ENCODE measurements around the gene ADAMTS17. TPM values are rescaled to one million over a fixed set of nuclear protein-coding genes. Genes with fewer than 3 reads are reported as not detected.
"Not testable (repeated sequence)": the region's sequence is repeated elsewhere in the genome, so short reads cannot be mapped to it uniquely, and the experiment has no call there.

The ADAMTS17 gene
- total RNA-seq, 1 experiment from 2014 or later, result 4.1 TPM

DNA sequence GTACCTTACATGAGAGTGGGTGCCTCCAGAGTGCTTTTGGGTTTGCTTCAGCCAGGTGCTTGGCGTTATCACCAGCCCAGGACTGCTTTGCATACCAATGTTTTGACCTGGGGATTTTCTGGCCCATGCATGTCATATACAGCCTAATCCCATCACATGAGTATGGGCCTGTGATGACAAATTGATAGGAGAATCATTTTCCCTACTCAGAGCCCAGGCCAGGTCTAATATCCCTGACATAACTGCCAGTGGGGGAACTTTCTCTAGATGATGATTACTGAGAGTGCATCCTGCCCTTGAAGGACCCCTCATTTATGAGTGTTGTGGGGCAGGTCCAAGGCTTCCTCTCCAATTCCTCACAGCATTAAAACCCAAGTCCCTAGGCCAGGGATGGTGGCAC lies 411.1 kb downstream of the ADAMTS17 start:
- Histone ChIP-seq H3K9me3 (replicated peaks) (no peaks in the 10 kb centered on the region), H3K27ac (no peak overlapping the region), H3K27me3 (no peaks in the 10 kb centered on the region), H3K36me3 (no peaks in the 10 kb centered on the region), H3K4me3 (no peak overlapping the region), H3K4me1 (no peaks in the 10 kb centered on the region)
- DNase-seq, result no peak

DNA sequence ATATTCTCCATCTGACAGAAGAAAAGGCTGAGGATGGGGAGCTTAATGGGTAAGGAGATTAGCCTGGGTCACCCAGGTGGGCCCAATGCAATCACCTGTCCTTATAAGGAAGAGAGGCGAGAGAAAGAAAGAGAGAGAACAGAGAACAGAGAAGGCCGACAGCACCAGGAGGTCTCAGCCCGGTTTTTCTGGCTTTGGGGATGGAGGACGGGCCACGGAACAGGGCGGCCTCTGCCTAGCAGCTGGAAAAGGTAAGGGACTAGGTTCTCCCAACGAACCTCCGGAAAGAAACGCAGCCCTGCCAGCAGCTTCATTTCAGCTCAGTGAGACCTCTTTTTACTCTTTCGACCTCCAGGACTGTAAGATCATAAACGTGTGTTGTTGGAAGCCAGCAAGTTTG lies 412.5 kb downstream of the ADAMTS17 start:
- Histone ChIP-seq H3K27me3 (no peaks in the 10 kb centered on the region), H3K4me3 (no peak overlapping the region), H3K36me3 (no peaks in the 10 kb centered on the region), H3K4me1 (no peaks in the 10 kb centered on the region), H3K9me3 (replicated peaks) (no peaks in the 10 kb centered on the region), H3K27ac (no peak overlapping the region)
- no peak for DNase-seq

DNA sequence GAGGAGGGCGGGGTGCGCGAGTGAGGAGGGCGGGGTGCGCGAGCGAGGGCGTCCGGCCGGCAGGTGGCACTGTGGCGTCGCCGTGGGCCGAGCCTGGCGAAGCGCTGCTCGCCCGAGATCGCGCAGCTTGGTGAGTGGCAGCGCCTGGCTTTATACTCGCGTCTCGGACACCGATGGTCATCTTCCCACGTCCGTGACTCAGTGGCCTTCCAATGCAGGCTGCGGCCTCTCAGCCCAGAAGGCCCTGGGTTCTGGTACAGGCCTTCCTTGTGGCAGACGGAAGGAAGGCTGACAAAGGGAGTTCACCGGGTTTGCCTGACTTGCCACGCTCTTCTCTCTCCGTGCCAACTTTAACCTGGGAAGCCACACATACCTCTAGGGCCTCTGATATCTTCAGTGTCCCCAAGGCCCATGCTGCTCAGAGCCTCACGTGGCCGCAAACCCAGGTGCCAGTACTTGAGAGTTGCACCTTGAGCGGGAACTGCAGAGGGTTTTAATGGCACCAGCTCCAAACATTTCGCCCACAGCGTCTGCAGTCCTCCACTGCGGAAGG lies 413.3 kb downstream of the ADAMTS17 start:
- no peaks in the 10 kb centered on the region for H3K27me3 ChIP-seq
- DNase-seq, result peak; percentile 50 to 66
- H3K36me3 ChIP-seq, result no peaks in the 10 kb centered on the region
- H3K4me3 ChIP-seq, result peak overlapping the region; percentile 54
- H3K9me3 ChIP-seq (replicated peaks), result no peaks in the 10 kb centered on the region
- H3K27ac ChIP-seq, result no peak overlapping the region
- H3K4me1 ChIP-seq, result no peaks in the 10 kb centered on the region

DNA sequence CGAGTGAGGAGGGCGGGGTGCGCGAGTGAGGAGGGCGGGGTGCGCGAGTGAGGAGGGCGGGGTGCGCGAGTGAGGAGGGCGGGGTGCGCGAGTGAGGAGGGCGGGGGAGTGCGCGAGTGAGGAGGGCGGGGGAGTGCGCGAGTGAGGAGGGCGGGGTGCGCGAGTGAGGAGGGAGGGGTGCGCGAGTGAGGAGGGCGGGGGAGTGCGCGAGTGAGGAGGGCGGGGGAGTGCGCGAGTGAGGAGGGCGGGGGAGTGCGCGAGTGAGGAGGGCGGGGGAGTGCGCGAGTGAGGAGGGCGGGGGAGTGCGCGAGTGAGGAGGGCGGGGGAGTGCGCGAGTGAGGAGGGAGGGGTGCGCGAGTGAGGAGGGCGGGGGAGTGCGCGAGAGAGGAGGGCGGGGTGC lies 415.2 kb downstream of the ADAMTS17 start:
- H3K4me3 ChIP-seq; H3K36me3 ChIP-seq; H3K9me3 ChIP-seq (replicated peaks); H3K27ac ChIP-seq; H3K27me3 ChIP-seq; H3K4me1 ChIP-seq; DNase-seq: not testable (repeated sequence)

DNA sequence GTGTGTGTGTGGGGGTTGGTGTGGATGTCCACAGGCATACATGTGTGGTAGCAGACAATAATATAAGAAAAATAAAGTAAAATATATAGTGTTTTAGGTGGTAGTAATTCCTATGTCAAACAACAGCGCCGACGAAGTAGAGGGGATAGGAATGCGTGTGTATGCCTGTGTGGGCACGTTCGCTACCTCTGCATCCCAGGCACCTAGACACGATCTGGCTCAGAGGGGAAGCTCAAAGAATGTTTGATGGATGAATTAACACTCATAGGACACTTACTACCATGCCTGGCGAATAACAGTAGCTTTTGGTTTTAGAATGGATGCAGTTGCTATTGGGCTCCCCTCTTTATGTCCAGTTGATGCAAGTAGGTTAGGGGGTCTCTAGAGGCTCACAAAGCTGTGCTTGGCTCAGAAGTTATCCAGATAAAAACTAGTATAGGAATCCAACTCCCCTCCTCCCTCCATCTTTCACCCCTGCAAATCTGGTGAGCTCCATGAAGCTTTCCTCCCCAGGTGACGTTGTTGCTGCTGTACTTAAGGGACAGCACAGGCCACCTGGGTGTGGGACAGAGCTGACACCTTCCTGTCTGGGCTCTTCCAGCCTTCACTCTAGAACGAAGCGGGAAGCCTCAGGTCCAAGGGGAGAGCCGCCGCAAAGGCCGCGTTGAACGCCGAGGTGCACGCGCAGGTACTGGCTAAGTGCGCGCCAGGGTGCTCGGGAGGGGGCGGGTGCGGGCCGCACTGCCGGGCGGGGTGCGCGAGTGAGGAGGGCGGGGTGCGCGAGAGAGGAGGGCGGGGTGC lies 415.9 kb downstream of the ADAMTS17 start:
- DNase-seq, result no peak
- H3K4me1 ChIP-seq, result no peaks in the 10 kb centered on the region
- H3K27ac ChIP-seq, result no peak overlapping the region
- H3K27me3 ChIP-seq, result no peaks in the 10 kb centered on the region
- H3K9me3 ChIP-seq (replicated peaks), result no peaks in the 10 kb centered on the region
- H3K36me3 ChIP-seq, result no peaks in the 10 kb centered on the region
- H3K4me3 ChIP-seq, result no peak overlapping the region

DNA sequence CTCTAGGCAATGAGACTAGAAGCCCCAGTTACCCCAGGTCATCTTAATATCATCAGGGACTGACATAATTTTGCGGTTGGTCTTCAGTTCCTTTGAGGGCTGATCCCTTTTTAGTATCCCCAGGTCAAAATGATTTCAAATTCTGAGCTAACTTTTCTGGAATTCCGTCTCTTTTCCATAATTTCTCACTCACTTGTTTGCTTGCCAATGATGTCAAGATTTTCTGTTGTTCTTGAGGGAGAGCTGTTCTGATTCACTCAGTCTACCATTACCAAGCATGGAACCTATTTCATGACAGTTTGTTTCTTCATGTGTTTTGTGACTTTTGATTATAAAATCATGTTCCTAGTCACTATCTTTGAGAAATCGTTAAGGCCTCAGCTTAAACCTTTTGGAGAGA lies 418.1 kb downstream of the ADAMTS17 start:
- H3K4me3 ChIP-seq, result no peak overlapping the region
- H3K4me1 ChIP-seq, result no peaks in the 10 kb centered on the region
- no peak overlapping the region for H3K27ac ChIP-seq
- H3K9me3 ChIP-seq (replicated peaks), result no peaks in the 10 kb centered on the region
- H3K36me3 ChIP-seq, result no peaks in the 10 kb centered on the region
- DNase-seq, result no peak
- H3K27me3 ChIP-seq, result no peaks in the 10 kb centered on the region

Other genes starting within 250 kb of the ADAMTS17 start
- gene CERS3, start 187.0 kb upstream of the ADAMTS17 start, total RNA-seq (2014; rRNA removed; shearing (Covaris generic)), result 0.05 and 0.16 TPM in 2 replicates